ENCODE data around the gene TMEM259. TPM values are rescaled to one million over a fixed set of nuclear protein-coding genes. Genes with fewer than 3 reads are reported as not detected.

TMEM259 gene
- total and polyA plus RNA-seq, 9 of the 15 experiments (the other 6 are each of a cell fraction or from before 2014, with no cell fraction given) = 0.52 to 231 (median 63.6) TPM

DNA sequence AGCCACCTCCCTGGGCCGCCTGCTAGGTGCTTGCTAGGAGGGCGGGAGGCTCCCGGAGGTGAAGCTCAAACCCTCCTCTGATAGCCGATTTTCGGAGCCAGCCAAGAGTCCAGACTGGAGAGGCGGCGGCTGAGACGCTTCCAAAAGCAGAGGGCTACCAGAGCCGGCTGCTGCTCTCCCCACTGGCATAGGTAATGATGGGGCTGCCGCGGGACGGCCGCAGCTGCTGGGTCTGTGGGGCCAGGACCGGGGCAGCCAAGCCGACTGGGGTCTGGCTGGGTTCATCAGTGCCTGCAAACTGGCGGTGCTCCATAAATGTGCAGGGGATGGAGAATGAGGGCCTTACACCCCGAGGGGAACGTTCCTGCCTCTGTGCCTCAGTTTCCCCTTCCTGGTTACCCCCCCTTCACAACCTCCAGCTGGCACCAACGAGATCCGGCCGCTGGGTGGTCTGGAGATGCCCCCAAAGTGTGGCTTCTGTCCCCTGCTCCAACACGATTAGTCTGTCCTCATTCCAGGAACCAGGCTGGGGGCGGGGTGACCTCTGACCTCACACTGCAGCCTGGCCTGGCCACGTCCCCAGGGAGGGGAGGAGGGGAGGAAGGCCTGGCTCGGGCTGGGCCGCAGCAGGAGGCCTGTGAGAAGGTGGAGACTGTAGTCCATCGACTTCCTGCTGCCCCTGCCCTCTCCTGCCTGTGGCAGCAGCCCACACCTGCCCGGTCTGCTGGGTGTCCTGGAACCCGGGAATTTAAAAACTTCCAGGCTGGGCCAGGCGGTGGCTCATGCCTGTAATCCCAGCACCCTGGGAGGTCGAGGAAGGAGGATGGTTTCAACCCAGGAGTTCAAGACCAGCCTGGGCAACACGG is 40.6 kb downstream of the TMEM259 start (continued):
- TF ChIP-seq, protein P1, sequence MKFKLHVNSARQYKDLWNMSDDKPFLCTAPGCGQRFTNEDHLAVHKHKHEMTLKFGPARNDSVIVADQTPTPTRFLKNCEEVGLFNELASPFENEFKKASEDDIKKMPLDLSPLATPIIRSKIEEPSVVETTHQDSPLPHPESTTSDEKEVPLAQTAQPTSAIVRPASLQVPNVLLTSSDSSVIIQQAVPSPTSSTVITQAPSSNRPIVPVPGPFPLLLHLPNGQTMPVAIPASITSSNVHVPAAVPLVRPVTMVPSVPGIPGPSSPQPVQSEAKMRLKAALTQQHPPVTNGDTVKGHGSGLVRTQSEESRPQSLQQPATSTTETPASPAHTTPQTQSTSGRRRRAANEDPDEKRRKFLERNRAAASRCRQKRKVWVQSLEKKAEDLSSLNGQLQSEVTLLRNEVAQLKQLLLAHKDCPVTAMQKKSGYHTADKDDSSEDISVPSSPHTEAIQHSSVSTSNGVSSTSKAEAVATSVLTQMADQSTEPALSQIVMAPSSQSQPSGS (CRISPR knock-in tag; IDR thresholded peaks at IDR 0.05) = no peak
- TF ChIP-seq MXI1 (IDR thresholded peaks at IDR 0.05; ENCODE audit: low read depth, low read length) = 0 out of 2 replicates have a peak, but pooled peaks have one; percentile 26
- TF ChIP-seq, protein P2, sequence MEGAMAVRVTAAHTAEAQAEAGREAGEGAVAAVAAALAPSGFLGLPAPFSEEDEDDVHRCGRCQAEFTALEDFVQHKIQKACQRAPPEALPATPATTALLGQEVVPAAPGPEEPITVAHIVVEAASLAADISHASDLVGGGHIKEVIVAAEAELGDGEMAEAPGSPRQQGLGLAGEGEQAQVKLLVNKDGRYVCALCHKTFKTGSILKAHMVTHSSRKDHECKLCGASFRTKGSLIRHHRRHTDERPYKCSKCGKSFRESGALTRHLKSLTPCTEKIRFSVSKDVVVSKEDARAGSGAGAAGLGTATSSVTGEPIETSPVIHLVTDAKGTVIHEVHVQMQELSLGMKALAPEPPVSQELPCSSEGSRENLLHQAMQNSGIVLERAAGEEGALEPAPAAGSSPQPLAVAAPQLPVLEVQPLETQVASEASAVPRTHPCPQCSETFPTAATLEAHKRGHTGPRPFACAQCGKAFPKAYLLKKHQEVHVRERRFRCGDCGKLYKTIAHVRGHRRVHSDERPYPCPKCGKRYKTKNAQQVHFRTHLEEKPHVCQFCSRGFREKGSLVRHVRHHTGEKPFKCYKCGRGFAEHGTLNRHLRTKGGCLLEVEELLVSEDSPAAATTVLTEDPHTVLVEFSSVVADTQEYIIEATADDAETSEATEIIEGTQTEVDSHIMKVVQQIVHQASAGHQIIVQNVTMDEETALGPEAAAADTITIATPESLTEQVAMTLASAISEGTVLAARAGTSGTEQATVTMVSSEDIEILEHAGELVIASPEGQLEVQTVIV (CRISPR knock-in tag; IDR thresholded peaks at IDR 0.05; ENCODE audit: borderline replicate concordance) = no peak
- no peak for TF ChIP-seq HMG20A (CRISPR knock-in tag; conservative IDR thresholded peaks at IDR 0.05)
- no peak for TF ChIP-seq ELK1 (CRISPR knock-in tag; IDR thresholded peaks at IDR 0.05)
- TF ChIP-seq KLF13 (tag; IDR thresholded peaks at IDR 0.05; ENCODE audit: borderline replicate concordance, low read depth) = peak; percentile 66; the same call in 1 of the 2 replicates
- peak in 1 of 2 experiments; percentile 81; a peak in 1 of 4 replicates for TF ChIP-seq RCOR1 (IDR thresholded peaks at IDR 0.05; ENCODE audit: borderline replicate concordance in 1 of 2, low read depth in 2 of 2, low read length in 2 of 2)
- TF ChIP-seq SUPT5H (IDR thresholded peaks at IDR 0.05) = peak; percentile 67
- peak; percentile 47 for TF ChIP-seq RBBP5 (IDR thresholded peaks at IDR 0.05; ENCODE audit: borderline replicate concordance, insufficient read depth, low read length, poor library complexity, severe bottlenecking)
- TF ChIP-seq NR3C1 (CRISPR knock-in tag; IDR thresholded peaks at IDR 0.05) = no peak
- no peak for TF ChIP-seq NCOA6 (IDR thresholded peaks at IDR 0.05)
- 0 out of 2 replicates have a peak, but pooled peaks have one; percentile 15 for TF ChIP-seq ZNF384 (IDR thresholded peaks at IDR 0.05; ENCODE audit: low read depth, low read length)
- peak in 1 of 2 experiments; percentile 80; a peak in 2 of 4 replicates for TF ChIP-seq HDAC1 (IDR thresholded peaks at IDR 0.05)
- TF ChIP-seq SP2 (IDR thresholded peaks at IDR 0.05; ENCODE audit: extremely low read depth, low read depth, low read length, poor library complexity, severe bottlenecking) = no peak
- TF ChIP-seq GABPB2 (CRISPR knock-in tag; conservative IDR thresholded peaks at IDR 0.05) = no peak
- TF ChIP-seq, protein P3, sequence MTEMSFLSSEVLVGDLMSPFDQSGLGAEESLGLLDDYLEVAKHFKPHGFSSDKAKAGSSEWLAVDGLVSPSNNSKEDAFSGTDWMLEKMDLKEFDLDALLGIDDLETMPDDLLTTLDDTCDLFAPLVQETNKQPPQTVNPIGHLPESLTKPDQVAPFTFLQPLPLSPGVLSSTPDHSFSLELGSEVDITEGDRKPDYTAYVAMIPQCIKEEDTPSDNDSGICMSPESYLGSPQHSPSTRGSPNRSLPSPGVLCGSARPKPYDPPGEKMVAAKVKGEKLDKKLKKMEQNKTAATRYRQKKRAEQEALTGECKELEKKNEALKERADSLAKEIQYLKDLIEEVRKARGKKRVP (CRISPR knock-in tag; IDR thresholded peaks at IDR 0.05) = no peak
- TF ChIP-seq BRD9 (IDR thresholded peaks at IDR 0.05; ENCODE audit: low read depth, partially characterized antibody) = peak; percentile 13
- no peak for TF ChIP-seq GTF2E2 (tag; IDR thresholded peaks at IDR 0.05)
- no peak for TF ChIP-seq ELF1 (tag; IDR thresholded peaks at IDR 0.05)
- TF ChIP-seq HDAC6 (IDR thresholded peaks at IDR 0.05; ENCODE audit: low read depth, low read length) = no peak
- TF ChIP-seq HCFC1 (IDR thresholded peaks at IDR 0.05; ENCODE audit: low read depth, low read length) = no peak; the same call in 1 of the 2 replicates
